LNCaP clone FGC (cell line): ENCODE results near the gene GMEB2.
"Not testable (repeated sequence)": the region's sequence is repeated elsewhere in the genome, so short reads cannot be mapped to it uniquely, and the experiment has no call there.

Source experiments
- DNase-seq: peaks from one replicate; pipeline ENCODE4 v3.0.0-alpha.2; 2011; ENCODE audit warnings: low read depth
- H3K4me3 ChIP-seq: 2 replicates; pipeline ENCODE4 v1.5.1; 2011; ENCODE audit warnings: mild to moderate bottlenecking, low read depth, low read length, control low read depth
- TF ChIP-seq, protein P1 (sequence below): IDR thresholded peaks from 2 replicates; pipeline ENCODE4 v1.5.1; 2012; ENCODE audit warnings: mild to moderate bottlenecking; ENCODE audit not compliant: control insufficient read depth, insufficient read depth; ENCODE audit errors: extremely low read depth

Gene GMEB2

DNA sequence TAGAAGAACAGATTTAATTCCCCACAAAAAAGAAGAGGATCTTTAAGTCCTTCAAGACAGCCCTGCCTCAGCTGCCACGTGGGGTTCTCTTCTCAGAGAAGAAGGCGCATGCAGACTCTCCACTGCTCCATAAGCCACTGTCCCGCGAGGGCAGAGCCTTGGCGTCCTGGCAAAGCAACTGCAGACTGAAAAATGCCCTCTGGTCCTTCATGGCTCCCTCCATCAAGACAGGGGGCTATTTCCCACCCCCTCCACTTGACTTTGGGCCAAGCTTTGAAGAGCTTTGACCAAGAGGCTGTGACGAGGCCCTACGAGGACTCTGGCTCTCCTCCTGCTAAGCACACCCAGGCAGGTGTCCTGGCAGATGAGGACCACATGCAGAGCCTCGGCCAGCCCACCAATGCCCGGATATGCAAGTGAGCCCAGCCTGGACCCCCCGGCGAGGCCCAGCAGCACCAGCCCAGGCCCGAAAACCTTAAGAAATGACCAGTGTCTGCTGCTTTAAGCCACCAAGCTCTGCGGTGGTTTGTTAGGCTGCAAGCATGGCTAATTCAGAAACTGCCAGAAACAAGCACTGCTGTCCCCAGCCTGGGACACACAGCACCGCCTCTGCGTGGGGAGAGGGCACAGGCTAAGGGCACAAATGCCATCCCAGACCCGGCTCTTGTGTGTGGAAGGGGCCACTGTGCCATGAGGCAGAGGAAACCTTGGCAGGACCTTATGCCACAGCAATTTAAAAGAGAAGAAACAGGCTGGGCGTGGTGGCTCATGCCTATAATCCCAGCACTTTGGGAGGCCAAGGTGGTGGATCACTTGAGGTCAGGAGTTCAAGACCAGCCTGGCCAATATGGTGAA lies 16.1 kb downstream of the GMEB2 start:
- H3K4me3 ChIP-seq = no peak overlapping the region
- no peak for DNase-seq
- TF ChIP-seq, protein P1, sequence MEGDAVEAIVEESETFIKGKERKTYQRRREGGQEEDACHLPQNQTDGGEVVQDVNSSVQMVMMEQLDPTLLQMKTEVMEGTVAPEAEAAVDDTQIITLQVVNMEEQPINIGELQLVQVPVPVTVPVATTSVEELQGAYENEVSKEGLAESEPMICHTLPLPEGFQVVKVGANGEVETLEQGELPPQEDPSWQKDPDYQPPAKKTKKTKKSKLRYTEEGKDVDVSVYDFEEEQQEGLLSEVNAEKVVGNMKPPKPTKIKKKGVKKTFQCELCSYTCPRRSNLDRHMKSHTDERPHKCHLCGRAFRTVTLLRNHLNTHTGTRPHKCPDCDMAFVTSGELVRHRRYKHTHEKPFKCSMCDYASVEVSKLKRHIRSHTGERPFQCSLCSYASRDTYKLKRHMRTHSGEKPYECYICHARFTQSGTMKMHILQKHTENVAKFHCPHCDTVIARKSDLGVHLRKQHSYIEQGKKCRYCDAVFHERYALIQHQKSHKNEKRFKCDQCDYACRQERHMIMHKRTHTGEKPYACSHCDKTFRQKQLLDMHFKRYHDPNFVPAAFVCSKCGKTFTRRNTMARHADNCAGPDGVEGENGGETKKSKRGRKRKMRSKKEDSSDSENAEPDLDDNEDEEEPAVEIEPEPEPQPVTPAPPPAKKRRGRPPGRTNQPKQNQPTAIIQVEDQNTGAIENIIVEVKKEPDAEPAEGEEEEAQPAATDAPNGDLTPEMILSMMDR = no peak

DNA sequence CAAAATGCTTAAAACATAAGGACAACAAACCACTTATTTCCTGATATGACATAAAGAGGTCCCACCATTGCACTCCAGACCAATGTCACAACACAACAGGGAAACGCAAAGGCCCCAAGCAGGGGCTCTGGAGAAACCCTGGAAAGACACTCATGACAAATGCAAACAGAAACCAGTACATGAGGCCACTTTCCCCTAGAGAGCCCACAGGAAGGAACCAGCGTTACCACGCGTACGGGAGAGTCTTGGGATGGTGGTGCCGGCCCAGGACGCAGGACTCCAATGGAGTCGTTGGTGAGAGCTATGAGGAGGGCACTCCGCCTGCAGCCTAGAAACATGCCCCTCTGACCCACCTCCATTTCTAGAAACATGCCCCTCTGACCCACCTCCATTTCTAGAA lies 20.2 kb downstream of the GMEB2 start:
- no peak overlapping the region for H3K4me3 ChIP-seq
- TF ChIP-seq, protein P1 = no peak
- DNase-seq = no peak

DNA sequence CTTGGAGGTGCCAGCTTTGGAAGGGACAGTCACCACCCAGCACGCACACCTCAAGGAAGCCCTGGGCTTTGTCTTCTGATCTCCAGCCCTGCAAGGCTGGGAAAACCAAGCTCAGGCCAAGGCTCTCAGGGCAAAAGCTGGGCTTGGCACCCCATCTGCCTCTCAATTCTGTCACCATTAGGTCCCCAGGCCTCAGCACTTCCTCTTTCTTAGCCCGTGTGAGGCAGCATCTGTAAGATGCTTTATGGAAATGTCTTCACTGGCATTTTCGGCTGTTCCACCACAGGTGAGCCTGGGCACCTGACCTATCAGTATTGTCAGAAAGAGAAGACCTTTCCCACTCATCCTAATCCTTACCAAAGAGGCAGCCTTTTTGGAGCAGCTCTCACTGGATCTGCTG lies 24.6 kb downstream of the GMEB2 start:
- TF ChIP-seq, protein P1 = no peak
- no peak for DNase-seq
- no peak overlapping the region for H3K4me3 ChIP-seq

DNA sequence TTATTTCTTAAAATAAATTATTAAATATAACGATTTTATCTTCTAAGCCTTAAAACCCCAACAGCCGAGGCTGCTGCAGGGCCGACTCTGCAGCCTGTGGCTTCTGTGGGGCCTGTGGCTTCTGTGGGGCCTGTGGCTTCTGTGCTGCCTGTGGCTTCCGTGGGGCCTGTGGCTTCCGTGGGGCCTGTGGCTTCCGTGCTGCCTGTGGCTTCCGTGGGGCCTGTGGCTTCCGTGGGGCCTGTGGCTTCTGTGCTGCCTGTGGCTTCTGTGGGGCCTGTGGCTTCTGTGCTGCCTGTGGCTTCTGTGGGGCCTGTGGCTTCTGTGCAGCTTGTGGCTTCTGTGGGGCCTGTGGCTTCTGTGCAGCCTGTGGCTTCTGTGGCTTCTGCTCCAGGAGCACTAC lies 25.2 kb downstream of the GMEB2 start:
- DNase-seq, H3K4me3 ChIP-seq: not testable (repeated sequence)

DNA sequence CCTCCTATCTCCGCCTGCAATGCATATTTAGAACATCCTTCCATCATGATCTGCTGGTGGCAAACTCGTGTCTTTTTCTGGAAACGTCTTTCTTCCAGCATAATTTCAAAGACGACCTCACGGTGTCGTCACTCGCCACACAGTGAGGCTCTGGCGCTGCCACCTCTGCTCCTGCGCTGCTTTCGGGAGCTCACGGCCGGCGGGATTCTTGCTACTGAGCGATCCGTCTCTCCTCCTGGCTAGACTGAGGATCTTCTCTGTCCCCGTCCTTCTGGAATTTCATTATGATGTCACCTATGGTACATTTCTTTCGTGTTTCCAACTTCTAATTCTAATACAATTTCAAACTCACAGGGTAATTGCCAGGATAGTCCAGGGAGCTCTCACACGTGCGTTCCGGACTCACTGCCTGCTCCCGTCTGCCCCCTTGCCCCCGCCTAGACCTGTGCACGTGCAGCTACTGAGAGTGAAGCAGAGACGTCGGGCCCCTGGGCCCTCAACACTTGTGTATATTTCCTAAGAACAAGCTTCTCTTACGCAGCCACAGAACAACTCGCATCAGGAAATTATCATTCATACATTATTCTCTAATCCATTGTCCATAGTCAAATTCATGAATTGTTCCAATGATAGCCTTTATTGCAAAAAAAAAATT lies 27.4 kb downstream of the GMEB2 start:
- H3K4me3 ChIP-seq = no peak overlapping the region
- TF ChIP-seq, protein P1 = no peak
- DNase-seq = no peak

DNA sequence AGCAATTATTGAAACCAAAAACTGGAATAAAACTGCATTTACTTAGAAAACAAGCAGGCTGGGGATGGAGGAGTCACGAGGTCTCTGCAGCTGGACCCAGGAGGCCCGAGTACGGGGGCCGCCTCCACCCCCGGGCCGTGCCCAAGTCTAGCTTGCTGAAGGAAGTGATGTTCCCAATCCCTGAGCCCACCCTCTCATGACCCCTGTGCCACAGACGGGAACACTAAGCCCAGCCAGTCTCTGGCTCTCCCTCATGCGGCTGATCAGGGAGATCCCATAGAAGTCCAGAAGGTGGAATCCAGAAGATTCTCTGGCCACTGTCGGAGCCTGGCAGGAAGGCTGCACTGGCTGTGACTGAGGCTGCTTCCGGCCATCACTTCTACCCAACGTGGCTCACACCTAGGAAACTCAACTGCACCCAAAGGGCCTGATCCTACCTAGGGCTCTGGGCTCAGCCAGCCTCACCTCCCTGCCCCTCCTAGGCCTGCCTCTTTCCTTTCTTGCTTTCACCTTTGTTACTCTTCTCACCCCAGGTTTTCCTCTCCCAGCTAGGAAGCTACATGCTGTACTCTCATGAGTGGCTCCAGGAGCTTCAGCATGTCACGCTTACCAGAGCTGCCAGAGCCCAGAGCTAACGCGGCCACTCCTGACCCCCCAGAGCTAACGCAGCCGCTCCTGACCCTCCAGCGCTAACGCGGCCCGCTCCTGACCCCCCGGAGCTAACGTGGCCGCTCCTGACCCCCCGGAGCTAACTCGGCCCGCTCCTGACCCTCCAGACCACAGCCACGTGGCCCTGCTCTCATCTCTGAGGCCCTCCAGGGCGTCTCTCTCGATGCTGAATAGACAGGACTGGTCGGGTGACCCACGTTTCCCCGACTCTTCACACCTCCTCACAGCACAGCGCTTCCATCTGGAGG lies 28.2 kb downstream of the GMEB2 start:
- no peak overlapping the region for H3K4me3 ChIP-seq
- no peak for DNase-seq
- TF ChIP-seq, protein P1 = no peak

DNA sequence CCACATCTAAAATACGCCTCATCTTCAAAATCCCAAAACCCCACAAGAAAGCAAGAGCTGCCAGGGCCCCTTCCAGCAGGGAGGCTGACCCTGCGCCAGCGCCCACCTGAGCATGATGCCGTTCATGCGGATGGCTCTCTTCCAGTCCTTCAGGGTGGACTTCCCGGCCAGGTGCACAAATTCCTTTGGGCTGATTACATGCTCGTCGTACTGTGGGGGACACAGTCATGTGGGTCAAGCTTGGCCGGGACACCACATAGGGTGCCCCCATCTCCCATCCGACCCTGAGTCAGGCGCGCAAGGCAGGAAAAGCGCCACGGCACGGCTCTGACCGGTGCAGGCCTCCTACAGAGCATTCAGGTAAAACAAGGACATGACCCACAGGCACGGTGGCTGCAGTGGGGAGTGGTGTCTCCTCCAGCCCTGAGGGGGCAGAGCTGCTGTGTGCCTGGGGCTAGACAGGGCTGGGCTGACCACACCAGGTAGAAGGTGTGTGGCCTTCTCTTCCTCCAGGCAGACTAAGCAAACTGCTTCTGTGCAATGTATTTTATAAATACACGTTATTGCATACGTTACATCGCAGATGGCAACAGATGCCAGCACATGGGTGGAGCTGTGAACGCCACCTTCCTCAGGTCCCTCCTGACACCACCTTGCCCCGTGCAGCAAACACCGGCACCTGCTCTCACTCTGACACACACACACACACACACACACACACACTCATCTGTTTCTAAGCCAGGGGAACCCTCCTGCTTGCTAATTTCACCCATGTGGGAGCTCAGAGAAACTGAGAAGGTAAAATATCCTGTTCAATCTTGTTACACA lies 29.0 kb downstream of the GMEB2 start:
- no peak for DNase-seq
- TF ChIP-seq, protein P1 = no peak
- H3K4me3 ChIP-seq = no peak overlapping the region
